GM23338 (cell line): ENCODE results near the gene ALMS1.

Experiments
- CTCF ChIP-seq, 2 experiments: fragments of 200-600 bp in 1 of 2; sonication (generic) in 1 of 2; conservative IDR thresholded peaks; 2 replicates each; pipeline versions ENCODE4 v1.5.1 to v1.6.1; 2016 to 2017; ENCODE audit warnings: antibody characterized with exemption in 2 of 2, low read depth in 2 of 2, mild to moderate bottlenecking in 2 of 2, moderate library complexity in 1 of 2
- POLR2AphosphoS5 ChIP-seq: IDR thresholded peaks from 2 replicates; pipeline ENCODE4 v1.6.1; 2016; ENCODE audit warnings: antibody characterized with exemption, low read depth
- REST ChIP-seq: IDR thresholded peaks from one replicate; pipeline ENCODE4 v1.6.1; 2018; ENCODE audit warnings: antibody characterized with exemption; ENCODE audit not compliant: unreplicated experiment

- no peak for TF ChIP-seq CTCF (conservative IDR thresholded peaks at IDR 0.05; ENCODE audit: low read depth in 2 of 2)
- no peak for TF ChIP-seq REST
- no peak for TF ChIP-seq POLR2AphosphoS5
Observed at GRCh38 chr2:73366060-73366459, 19.6 kb upstream of the ALMS1 start.
